Fibroblast of villous mesenchyme (primary cell): Measurements from ENCODE around the gene TBX4. TPM values are rescaled to one million over a fixed set of nuclear protein-coding genes. Genes with fewer than 3 reads are reported as not detected.
"Not testable (repeated sequence)": the region's sequence is repeated elsewhere in the genome, so short reads cannot be mapped to it uniquely, and the experiment has no call there.

Experiments used
- DNase-seq: peaks from one replicate; pipeline ENCODE4 v3.0.0-alpha.2; 2010; ENCODE audit warnings: low read depth
- H3K4me3 ChIP-seq: 2 replicates; pipeline ENCODE4 v1.5.1; 2011; ENCODE audit warnings: low read depth, mild to moderate bottlenecking, low read length
- CTCF ChIP-seq: IDR thresholded peaks from 2 replicates; pipeline ENCODE4 v1.5.1; 2012; ENCODE audit warnings: low read depth, mild to moderate bottlenecking, low read length; ENCODE audit not compliant: insufficient read depth
- total RNA-seq: library from RNA; depleted of rRNA; stranded (reverse); fragments of >200 nt; gene quantifications from 2 replicates; pipeline ENCODE4 v1.2.3, GENCODE V29; 2012

Gene TBX4
- total RNA-seq, 1 donor, result not detected

GRCh38 chr17:61423967-61424649 is 28.1 kb upstream of the TBX4 start:
- TF ChIP-seq CTCF, result no peak
- no peak for DNase-seq
- H3K4me3 ChIP-seq, result no peak overlapping the region

- H3K4me3 ChIP-seq, result no peak overlapping the region
- DNase-seq, result no peak
- peak; percentile 37 for TF ChIP-seq CTCF
Observed at GRCh38 chr17:61425682-61426481, 26.3 kb upstream of the TBX4 start.

- peak; percentile 9 for TF ChIP-seq CTCF
- no peak overlapping the region for H3K4me3 ChIP-seq
- DNase-seq, result no peak
Observed at GRCh38 chr17:61426482-61427304, 25.5 kb upstream of the TBX4 start.

GRCh38 chr17:61427567-61427966 is 24.7 kb upstream of the TBX4 start:
- TF ChIP-seq CTCF, result no peak
- DNase-seq, result no peak
- H3K4me3 ChIP-seq, result no peak overlapping the region

GRCh38 chr17:61429274-61429673 is 22.9 kb upstream of the TBX4 start:
- no peak for TF ChIP-seq CTCF
- no peak for DNase-seq
- H3K4me3 ChIP-seq, result no peak overlapping the region

GRCh38 chr17:61429831-61430230 is 22.4 kb upstream of the TBX4 start:
- H3K4me3 ChIP-seq, result not testable (repeated sequence)

More at GRCh38 chr17:61429831-61430230, 22.4 kb upstream of the TBX4 start:
- DNase-seq, result not testable (repeated sequence)
